NCI-H1436 (cell line): ENCODE measurements around the gene TNIP1.

Experiments
- DNase-seq: peaks from one replicate; lab custom pipeline; 2025; lab: John Stamatoyannopoulos, UW

The TNIP1 gene

GRCh38 chr5:151082282-151082902 is 1.6 kb upstream of the TNIP1 start:
- DNase-seq: no peak

- DNase-seq: no peak
Observed at GRCh38 chr5:151081431-151082281, 822 bp upstream of the TNIP1 start.

GRCh38 chr5:151079838-151080612 is 809 bp downstream of the TNIP1 start:
- DNase-seq: no peak

GRCh38 chr5:151078490-151079262 is 2.2 kb downstream of the TNIP1 start:
- no peak for DNase-seq

GRCh38 chr5:151077967-151078366 is 2.9 kb downstream of the TNIP1 start:
- DNase-seq: no peak

- DNase-seq: no peak
Observed at GRCh38 chr5:151077419-151077818, 3.4 kb downstream of the TNIP1 start.

GRCh38 chr5:151076616-151077015 is 4.2 kb downstream of the TNIP1 start:
- DNase-seq: no peak

- no peak for DNase-seq
Observed at GRCh38 chr5:151075698-151076331, 5.0 kb downstream of the TNIP1 start.

- DNase-seq: no peak
Observed at GRCh38 chr5:151074557-151074956, 6.3 kb downstream of the TNIP1 start.

GRCh38 chr5:151073280-151073679 is 7.6 kb downstream of the TNIP1 start:
- no peak for DNase-seq

- no peak for DNase-seq
Observed at GRCh38 chr5:151072630-151073025, 8.2 kb downstream of the TNIP1 start.

GRCh38 chr5:151071848-151072629 is 8.8 kb downstream of the TNIP1 start:
- no peak for DNase-seq

- DNase-seq: no peak
Observed at GRCh38 chr5:151071021-151071420, 9.8 kb downstream of the TNIP1 start.

GRCh38 chr5:151070449-151070848 is 10.4 kb downstream of the TNIP1 start:
- DNase-seq: no peak

- no peak for DNase-seq
Observed at GRCh38 chr5:151068433-151069197, 12.2 kb downstream of the TNIP1 start.

GRCh38 chr5:151067632-151068432 is 13.0 kb downstream of the TNIP1 start:
- DNase-seq: no peak

GRCh38 chr5:151066920-151067319 is 13.9 kb downstream of the TNIP1 start:
- no peak for DNase-seq

- no peak for DNase-seq
Observed at GRCh38 chr5:151065609-151066008, 15.2 kb downstream of the TNIP1 start.

GRCh38 chr5:151064916-151065499 is 15.8 kb downstream of the TNIP1 start:
- no peak for DNase-seq
